NT2/D1 (cell line): ENCODE measurements around the gene CORIN.
A peak's percentile ranks its signal among the peaks of the same experiment; 100 is the strongest.

Source experiments
- DNase-seq: peaks from one replicate; pipeline ENCODE4 v3.0.0-alpha.2; 2011; ENCODE audit warnings: low read depth, low spot score
- H3K27me3 ChIP-seq: 2 replicates; pipeline ENCODE4 v1.6.0; 2011; ENCODE audit warnings: mild to moderate bottlenecking; ENCODE audit not compliant: insufficient read length, insufficient read depth
- H3K36me3 ChIP-seq: 2 replicates; pipeline ENCODE4 v1.6.1; 2011; ENCODE audit warnings: mild to moderate bottlenecking, low read length, mixed read lengths; ENCODE audit not compliant: insufficient read depth, insufficient read length
- H3K4me1 ChIP-seq: 2 replicates; pipeline ENCODE4 v1.5.1; 2011; ENCODE audit not compliant: insufficient read depth, insufficient read length
- H3K4me3 ChIP-seq: 2 replicates; pipeline ENCODE4 v1.5.1; 2011; ENCODE audit warnings: low read depth; ENCODE audit not compliant: insufficient read length
- H3K9ac ChIP-seq: 2 replicates; pipeline ENCODE4 v1.6.0; 2011; ENCODE audit warnings: low read depth; ENCODE audit not compliant: insufficient read length
- H3K9me3 ChIP-seq: 2 replicates; pipeline ENCODE4 v1.5.1; 2011; ENCODE audit warnings: mild to moderate bottlenecking, low read length; ENCODE audit not compliant: insufficient read depth
- SUZ12 ChIP-seq: IDR thresholded peaks from 2 replicates; pipeline ENCODE4 v1.6.1; 2011; ENCODE audit not compliant: insufficient read length, insufficient read depth; ENCODE audit errors: extremely low read depth
- YY1 ChIP-seq: IDR thresholded peaks from 2 replicates; pipeline ENCODE4 v1.6.1; 2011; ENCODE audit not compliant: insufficient read length, insufficient read depth
- ZNF274 ChIP-seq: IDR thresholded peaks from 2 replicates; pipeline ENCODE4 v1.6.1; 2011; ENCODE audit warnings: mild to moderate bottlenecking, low read depth, low read length

Gene CORIN

GRCh38 chr4:47719576-47719975 lies 118.3 kb downstream of the CORIN start:
- DNase-seq, result no peak
- Histone ChIP-seq H3K4me1 (no peaks in the 10 kb centered on the region), H3K36me3 (no peaks in the 10 kb centered on the region), H3K4me3 (no peak overlapping the region), H3K27me3 (no peaks in the 10 kb centered on the region), H3K9ac (no peak overlapping the region), H3K9me3 (no peaks in the 10 kb centered on the region)
- TF ChIP-seq SUZ12 (no peak), YY1 (no peak), ZNF274 (no peak)

- no peak for DNase-seq
- H3K9ac ChIP-seq, result no peak overlapping the region
- H3K36me3 ChIP-seq, result no peaks in the 10 kb centered on the region
- TF ChIP-seq SUZ12 (no peak), YY1 (no peak), ZNF274 (no peak)
- H3K4me1 ChIP-seq, result no peaks in the 10 kb centered on the region
- no peaks in the 10 kb centered on the region for H3K9me3 ChIP-seq
- H3K27me3 ChIP-seq, result no peaks in the 10 kb centered on the region
- H3K4me3 ChIP-seq, result no peak overlapping the region
These were observed 119.2 kb downstream of the CORIN start for GRCh38 chr4:47718696-47719095.

DNA sequence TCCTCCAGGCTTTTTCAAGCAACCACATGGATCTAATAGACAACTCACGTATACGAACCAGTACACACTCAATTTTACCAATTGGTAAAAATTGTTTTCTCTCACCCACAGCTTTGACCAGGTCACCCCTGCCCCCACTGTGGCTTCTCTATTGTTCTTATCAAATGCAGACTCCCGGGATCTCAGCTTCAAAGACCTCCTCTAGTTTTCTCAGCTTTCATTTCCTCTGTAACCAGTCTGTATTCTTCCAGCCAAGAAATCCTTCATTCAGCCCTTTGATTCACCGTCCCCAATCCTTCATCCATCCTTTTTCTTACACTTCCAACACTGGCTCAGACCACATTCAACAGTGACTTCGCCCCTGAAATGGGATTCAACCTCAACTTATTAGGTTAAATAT lies 120.7 kb downstream of the CORIN start:
- Histone ChIP-seq H3K4me3 (no peak overlapping the region), H3K9ac (no peak overlapping the region), H3K27me3 (no peaks in the 10 kb centered on the region), H3K9me3 (no peaks in the 10 kb centered on the region), H3K36me3 (no peaks in the 10 kb centered on the region), H3K4me1 (no peaks in the 10 kb centered on the region)
- DNase-seq, result peak; percentile 11
- TF ChIP-seq SUZ12 (no peak), ZNF274 (no peak), YY1 (no peak)

DNA sequence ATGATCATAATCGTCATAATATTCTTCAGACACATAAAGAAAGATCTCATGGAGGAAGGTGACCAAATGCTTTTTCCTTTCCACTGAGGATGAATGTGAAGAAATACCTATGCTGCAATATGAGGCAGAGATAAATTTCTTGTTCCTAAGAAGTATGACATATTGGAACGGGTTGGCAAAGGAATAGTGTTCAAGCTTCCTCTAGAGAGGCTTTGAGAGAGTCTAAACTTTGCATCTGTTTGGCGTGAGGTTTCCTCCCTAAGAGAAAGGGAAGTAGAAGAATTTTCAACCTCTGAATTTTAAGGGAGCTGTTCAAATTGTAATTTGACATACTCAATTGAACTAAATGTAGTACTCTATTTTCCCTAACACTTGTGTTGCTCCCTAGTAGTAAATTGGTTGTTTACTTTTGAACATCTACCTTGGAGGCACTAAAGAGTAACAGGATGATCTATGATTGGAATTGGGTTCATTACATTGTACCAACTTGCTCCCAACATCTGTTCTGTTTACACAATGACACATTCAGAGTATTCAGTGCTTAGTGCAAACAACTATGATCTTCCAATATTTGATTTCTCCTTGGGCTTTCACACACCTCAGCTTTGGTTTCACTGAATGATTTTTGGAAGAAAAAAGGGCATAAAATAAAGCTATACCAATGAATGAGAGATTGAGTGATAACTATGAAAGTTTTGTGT lies 122.0 kb downstream of the CORIN start:
- Histone ChIP-seq H3K4me3 (no peak overlapping the region), H3K9ac (no peak overlapping the region), H3K9me3 (no peaks in the 10 kb centered on the region), H3K36me3 (no peaks in the 10 kb centered on the region), H3K4me1 (no peaks in the 10 kb centered on the region), H3K27me3 (no peaks in the 10 kb centered on the region)
- TF ChIP-seq SUZ12, result no peak
- TF ChIP-seq YY1, result no peak
- TF ChIP-seq ZNF274, result no peak
- no peak for DNase-seq

DNA sequence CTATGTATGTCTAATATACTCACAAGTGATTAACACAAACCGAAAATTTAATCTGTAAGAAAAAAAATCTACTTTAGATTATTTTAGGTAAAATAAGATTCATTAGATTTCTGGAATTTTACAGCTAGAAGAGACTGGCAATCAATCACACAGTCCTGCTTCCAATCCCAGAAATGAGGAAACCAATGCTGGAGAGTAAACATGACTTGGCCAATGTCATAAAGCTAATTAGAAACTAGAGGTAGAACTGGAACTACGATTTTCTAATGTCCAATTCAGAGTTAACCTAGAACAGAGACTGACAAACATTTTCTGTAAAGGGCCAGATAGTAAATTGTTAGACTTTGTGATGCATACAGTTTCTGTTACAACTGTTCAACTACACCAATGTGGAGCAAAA lies 123.6 kb downstream of the CORIN start:
- DNase-seq, result no peak
- Histone ChIP-seq H3K4me1 (no peaks in the 10 kb centered on the region), H3K9ac (no peak overlapping the region), H3K36me3 (no peaks in the 10 kb centered on the region), H3K27me3 (no peaks in the 10 kb centered on the region), H3K4me3 (no peak overlapping the region), H3K9me3 (no peaks in the 10 kb centered on the region)
- TF ChIP-seq SUZ12, result no peak
- TF ChIP-seq ZNF274, result no peak
- no peak for TF ChIP-seq YY1

DNA sequence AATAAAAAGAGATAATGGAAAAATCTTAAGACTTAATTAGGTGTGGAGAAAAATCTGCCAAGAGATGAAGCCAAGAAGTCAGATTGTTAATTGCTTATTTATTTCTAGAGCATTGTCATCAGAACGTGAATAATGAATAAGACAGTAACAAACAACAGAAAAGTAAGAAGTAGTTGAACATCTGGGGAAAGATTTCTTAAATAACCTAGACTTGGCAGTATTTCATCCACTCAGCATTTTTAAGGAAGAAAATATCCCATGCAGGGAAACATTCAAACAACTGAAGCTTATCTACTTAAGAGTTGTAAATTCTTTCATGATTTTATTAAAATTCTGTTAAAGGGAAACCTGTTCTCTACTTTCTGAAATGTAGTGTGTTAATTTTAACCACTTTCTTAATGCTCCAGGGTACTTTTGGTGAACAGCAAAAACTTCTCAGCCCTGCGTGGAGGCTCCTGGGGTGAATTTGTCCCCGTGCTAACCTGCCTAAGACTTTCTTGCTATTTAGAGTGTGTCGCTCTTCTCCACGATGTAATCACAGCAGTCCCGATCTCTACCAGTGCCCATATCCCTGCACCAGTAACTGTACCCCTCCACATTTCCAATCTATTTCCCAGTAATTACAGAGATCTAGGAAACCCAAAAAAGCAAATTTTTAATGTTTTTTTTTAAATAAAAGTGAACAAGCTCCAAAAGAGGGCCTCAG lies 124.6 kb downstream of the CORIN start:
- Histone ChIP-seq H3K9ac (no peak overlapping the region), H3K9me3 (no peaks in the 10 kb centered on the region), H3K27me3 (no peaks in the 10 kb centered on the region), H3K4me3 (no peak overlapping the region), H3K36me3 (no peaks in the 10 kb centered on the region), H3K4me1 (no peaks in the 10 kb centered on the region)
- DNase-seq, result no peak
- TF ChIP-seq ZNF274 (no peak), YY1 (no peak), SUZ12 (no peak)

DNA sequence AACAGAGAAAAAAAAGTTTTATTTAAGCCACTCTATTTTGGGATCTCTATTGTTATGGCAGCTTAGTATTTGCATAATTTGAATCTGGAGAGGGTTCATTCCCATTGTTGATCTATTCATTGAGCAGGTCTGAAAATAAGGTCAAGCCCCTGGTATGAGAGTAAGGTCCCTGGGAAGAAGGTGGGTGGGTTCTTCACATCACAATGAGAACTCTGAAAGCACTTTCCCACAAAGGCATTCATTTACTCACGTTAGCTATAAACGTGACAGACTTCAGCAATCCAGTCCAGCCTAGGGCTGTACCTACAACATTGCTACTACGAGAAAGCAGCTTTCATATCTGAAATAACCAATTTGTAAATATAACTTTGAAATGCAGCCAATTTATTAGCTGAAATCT lies 126.2 kb downstream of the CORIN start:
- H3K36me3 ChIP-seq, result no peaks in the 10 kb centered on the region
- no peaks in the 10 kb centered on the region for H3K27me3 ChIP-seq
- no peaks in the 10 kb centered on the region for H3K9me3 ChIP-seq
- no peak overlapping the region for H3K9ac ChIP-seq
- no peaks in the 10 kb centered on the region for H3K4me1 ChIP-seq
- no peak for DNase-seq
- H3K4me3 ChIP-seq, result no peak overlapping the region
- TF ChIP-seq SUZ12 (no peak), YY1 (no peak), ZNF274 (no peak)
